GM19099 (cell line): ENCODE results near the gene NDFIP2.

Experiments
- POLR2A ChIP-seq: IDR thresholded peaks from 3 replicates; pipeline ENCODE4 v1.6.1; 2011; ENCODE audit warnings: low read depth; ENCODE audit not compliant: insufficient read length; ENCODE audit errors: extremely low read depth

Gene NDFIP2

DNA sequence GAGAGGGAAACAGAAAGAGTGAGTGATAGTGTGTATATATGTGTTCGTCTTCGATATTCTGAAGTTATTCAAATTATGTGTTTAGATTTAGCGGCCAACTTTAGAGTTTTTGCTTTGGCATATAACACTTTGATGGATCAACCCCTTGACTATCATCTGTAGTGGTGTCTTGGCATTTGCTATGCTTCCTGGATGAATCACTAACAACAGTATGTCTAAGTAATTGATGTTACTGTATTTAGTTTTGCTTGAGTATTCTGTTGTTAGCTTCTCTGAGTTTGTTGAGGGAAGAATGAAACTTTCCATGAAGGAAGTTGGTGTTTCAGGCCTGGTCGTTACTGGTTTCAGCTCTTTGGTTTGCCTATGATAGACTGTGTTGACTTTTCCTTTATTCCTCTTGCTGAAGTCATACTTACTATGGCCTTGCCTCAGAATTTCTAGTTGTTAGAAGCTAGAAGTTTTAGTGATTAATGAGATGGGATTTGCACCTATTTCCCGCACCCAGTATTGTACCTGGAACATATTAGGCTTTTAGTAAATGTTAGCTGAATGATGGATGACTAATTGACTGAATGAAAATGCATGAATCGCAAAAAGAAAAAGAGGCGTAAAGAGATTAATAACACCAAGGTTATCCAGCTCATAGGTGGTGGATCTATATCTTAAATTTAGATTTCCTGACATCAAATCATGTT, 20.7 kb downstream of the NDFIP2 start:
- no peak for TF ChIP-seq POLR2A

DNA sequence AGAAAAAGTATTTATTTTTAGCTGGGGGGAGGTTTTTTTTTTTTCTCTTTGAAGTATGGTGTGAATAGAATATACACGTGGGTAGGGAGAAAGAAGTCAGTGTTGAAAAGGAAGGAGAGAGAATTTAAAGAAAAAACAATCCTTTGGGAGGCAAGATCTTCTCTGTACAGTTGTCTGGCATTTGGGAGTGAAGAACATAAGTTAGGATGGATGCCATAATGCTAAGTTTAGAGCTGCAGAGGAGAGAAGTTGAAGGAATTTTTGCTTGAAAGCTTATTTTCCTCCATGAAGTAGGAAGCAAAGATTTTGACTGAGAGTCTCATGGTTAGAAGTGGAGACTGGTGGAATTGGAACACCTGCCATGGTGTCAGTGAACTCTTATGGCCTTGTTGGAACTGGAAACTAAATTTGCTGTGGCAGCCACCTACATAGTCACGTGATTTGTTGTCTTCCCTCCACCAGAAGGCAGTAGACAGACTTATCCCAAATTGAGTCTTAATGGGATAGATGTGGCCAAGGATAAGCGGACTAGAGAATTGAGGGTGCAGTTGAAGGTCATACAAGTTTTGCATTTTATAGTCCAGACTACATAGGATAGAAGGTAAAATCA, 22.0 kb downstream of the NDFIP2 start:
- no peak for TF ChIP-seq POLR2A

DNA sequence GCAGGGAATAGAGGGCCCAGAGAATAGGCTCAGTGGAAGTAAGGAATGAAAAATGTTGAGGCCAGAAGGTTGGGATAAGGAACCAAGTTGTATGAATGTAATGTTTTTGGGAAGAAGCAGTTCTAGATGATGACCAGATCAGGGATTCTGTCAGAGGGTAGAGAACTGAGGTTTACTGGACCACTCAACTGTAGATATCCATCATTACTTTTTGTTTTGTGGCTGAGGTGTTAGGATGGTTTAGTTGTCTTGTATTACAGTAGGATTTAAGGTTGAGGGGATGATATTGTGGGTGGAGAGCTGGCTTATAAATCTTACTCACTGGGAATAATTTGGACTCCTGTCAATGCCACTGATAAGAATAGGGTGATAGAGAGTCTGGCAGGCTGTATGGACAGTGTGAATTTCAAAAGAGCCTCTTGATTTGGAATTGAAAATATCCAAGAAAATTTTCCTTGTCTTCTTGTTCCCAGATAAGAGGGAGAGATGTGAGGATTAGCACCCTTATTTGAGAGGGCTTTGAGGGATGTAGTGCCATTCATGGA, 22.6 kb downstream of the NDFIP2 start:
- no peak for TF ChIP-seq POLR2A

DNA sequence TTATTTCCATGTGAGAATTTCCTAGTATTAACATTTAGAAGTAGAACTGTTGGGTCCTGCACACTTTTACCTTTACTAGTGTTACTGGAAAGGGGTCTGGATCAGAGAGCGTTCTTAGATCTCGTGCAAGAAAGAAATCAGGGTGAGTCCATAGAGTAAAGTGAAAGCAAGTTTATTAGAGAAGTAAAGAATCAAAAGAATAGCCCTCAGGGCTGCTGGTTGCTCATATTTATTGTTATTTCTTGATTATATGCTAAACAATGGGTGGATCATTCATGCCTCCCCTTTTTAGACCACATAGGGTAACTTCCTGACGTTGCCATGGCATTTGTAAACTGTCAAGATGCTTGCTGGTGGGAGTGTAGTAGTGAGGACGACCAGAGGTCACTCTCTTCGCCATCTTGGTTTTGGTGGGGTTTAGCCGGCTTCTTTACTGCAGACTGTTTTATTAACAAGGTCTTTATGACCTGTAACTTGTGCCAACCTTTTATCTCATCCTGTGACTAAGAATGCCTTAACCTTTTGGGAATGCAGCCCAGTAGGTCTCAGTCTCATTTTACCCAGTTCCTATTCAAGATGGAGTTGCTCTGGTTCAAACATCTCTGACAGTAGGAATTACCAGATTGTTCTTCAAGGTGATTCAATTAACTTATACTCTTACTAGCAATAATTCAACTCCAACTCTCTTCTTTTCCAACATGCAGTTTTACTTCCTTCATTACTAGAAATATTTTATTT, 27.4 kb downstream of the NDFIP2 start:
- TF ChIP-seq POLR2A = no peak

- no peak for TF ChIP-seq POLR2A
Measured at GRCh38 chr13:79511611-79512010, 30.7 kb downstream of the NDFIP2 start.

GRCh38 chr13:79512950-79513349, 32.0 kb downstream of the NDFIP2 start:
- no peak for TF ChIP-seq POLR2A

GRCh38 chr13:79516595-79516994, 35.6 kb downstream of the NDFIP2 start:
- TF ChIP-seq POLR2A = no peak

- TF ChIP-seq POLR2A = no peak
Measured at GRCh38 chr13:79519255-79519654, 38.3 kb downstream of the NDFIP2 start.

- no peak for TF ChIP-seq POLR2A
Measured at GRCh38 chr13:79522583-79522982, 41.6 kb downstream of the NDFIP2 start.

GRCh38 chr13:79525064-79525857, 44.3 kb downstream of the NDFIP2 start:
- no peak for TF ChIP-seq POLR2A

GRCh38 chr13:79527698-79528097, 46.7 kb downstream of the NDFIP2 start:
- no peak for TF ChIP-seq POLR2A

- no peak for TF ChIP-seq POLR2A
Measured at GRCh38 chr13:79528356-79528755, 47.4 kb downstream of the NDFIP2 start.

GRCh38 chr13:79528759-79529191, 47.8 kb downstream of the NDFIP2 start:
- no peak for TF ChIP-seq POLR2A

DNA sequence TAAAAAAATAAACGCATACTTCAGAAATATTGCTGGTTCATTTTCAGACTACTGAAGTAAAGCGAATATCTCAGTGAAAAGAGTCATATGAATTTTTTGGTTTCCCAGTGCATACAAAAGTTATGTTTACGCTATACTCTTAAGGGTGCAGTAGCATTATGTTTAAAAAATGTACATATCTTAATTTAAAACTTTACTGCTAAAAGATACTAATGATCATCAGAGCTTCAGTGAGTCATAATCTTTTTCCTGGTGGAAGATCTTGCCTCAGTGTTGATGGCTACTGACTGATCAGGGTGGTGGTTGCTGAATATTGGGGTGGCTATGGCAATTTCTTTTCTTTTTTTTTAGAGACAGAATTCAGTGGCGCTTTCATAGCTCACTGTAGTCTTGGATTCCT, 48.9 kb downstream of the NDFIP2 start:
- TF ChIP-seq POLR2A = no peak

GRCh38 chr13:79530270-79530669, 49.3 kb downstream of the NDFIP2 start:
- no peak for TF ChIP-seq POLR2A

DNA sequence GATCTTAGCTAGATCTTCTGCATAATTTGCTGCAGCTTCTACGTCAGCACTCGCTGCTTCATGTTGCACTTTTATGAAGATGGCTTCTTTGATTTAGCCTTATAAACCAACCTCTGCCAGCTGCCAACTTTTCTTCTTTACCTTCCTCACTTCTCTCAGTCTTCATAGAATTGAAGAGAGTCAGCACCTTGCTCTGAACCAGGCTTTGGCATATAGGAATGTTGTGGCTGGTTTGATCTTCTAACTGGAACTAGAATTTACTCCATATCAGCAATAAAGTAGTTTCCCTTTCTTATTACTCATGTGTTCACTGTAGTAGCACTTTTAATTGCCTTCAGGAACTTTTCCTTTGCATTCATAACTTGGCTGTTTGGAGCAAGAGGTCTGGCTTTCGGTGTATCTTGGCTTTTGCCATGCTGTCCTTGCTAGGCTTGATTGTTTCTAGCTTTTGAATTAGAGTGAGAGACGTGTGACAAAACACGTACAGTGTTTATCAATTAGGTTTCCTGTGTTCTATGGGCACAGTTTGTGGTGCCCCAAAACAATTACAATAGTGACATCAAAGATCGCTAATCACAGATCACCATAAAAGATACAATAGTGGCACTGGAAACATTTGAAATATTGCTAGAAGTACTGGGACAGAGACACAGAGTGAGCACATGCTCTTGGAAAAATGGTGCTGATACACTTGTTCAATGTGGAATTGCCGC, 50.7 kb downstream of the NDFIP2 start:
- no peak for TF ChIP-seq POLR2A
